Fibroblast of the aortic adventitia (primary cell): ENCODE data around the gene MVB12B. TPM values are rescaled to one million over a fixed set of nuclear protein-coding genes. Genes with fewer than 3 reads are reported as not detected.

Experiments used
- DNase-seq: peaks from one replicate; pipeline ENCODE4 v3.0.0-alpha.2; 2010; ENCODE audit warnings: low read depth
- H3K4me3 ChIP-seq: 2 replicates; pipeline ENCODE4 v1.5.1; 2011; ENCODE audit warnings: low read depth, mild to moderate bottlenecking, control low read depth, low read length, moderate library complexity
- total RNA-seq: library from RNA; depleted of rRNA; stranded (reverse); fragments of >200 nt; gene quantifications from 2 replicates; pipeline ENCODE4 v1.2.3, GENCODE V29; 2012; ENCODE audit warnings: low replicate concordance
- TF ChIP-seq, protein P1 (sequence below): IDR thresholded peaks from 2 replicates; pipeline ENCODE4 v1.5.1; 2011; ENCODE audit warnings: mild to moderate bottlenecking, low read length, control low read depth, inconsistent platforms; ENCODE audit not compliant: insufficient read depth

The MVB12B gene
- total RNA-seq, 1 donor = 3.5 TPM

DNA sequence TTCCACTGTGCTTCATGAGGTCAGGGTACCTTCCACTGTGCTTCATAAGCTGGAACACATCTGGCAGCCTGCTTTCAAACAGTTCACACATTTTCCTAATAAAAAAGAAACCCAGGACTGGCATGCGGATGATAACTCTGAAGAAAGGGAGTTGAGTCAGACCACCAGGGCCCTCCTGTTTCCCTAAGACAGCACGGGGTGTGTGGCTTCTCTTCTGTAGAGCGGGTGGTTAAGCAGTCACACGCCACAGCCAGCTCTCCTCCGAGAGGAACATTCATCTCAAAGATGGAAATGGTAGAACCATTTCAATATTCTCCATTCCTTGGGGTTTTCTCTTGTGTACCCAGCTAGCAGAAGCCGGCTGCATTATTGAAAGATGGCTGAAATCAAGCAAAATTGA is 159.0 kb downstream of the MVB12B start:
- no peak for DNase-seq
- no peak overlapping the region for H3K4me3 ChIP-seq
- TF ChIP-seq, protein P1, sequence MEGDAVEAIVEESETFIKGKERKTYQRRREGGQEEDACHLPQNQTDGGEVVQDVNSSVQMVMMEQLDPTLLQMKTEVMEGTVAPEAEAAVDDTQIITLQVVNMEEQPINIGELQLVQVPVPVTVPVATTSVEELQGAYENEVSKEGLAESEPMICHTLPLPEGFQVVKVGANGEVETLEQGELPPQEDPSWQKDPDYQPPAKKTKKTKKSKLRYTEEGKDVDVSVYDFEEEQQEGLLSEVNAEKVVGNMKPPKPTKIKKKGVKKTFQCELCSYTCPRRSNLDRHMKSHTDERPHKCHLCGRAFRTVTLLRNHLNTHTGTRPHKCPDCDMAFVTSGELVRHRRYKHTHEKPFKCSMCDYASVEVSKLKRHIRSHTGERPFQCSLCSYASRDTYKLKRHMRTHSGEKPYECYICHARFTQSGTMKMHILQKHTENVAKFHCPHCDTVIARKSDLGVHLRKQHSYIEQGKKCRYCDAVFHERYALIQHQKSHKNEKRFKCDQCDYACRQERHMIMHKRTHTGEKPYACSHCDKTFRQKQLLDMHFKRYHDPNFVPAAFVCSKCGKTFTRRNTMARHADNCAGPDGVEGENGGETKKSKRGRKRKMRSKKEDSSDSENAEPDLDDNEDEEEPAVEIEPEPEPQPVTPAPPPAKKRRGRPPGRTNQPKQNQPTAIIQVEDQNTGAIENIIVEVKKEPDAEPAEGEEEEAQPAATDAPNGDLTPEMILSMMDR = no peak

DNA sequence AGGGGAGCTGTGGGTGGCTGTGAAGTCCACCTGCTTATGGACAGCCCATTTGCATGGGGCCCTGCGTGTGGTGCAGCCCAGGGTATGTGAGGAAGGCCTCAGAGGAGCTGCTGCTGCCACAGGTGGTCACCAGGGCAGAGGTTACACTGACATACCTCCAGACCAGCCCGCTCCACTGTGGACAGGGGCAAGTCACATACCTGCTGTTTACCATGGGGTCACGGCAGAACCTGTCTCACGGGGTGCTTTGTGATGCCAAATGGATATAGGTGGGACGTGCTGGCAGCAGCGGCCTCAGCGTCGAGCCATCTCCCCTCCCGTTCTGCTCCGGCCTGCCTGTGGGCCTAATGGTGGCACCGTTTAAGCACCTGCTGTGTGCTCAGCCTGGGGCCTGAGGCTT is 159.6 kb downstream of the MVB12B start:
- TF ChIP-seq, protein P1 = no peak
- DNase-seq = no peak
- no peak overlapping the region for H3K4me3 ChIP-seq

DNA sequence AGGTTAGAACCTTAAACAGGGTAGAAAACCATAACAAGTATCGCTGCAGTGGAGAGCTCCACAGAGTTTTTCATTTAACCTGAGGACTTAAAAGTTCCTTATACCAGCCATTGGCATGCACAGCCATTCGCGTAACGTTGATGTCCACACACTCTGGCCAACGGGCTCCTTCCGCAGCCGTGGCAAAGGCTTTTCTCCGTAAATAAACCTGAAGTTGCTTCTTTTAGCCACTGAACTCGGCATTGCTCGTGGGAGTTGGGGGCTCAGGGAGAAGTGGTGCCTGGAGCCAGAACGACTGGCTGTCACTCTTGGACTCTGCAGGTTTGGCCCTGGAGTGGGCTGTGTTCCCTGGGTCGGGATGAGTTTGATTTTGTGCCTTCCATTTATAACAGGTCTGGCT is 161.2 kb downstream of the MVB12B start:
- TF ChIP-seq, protein P1 = no peak
- H3K4me3 ChIP-seq = no peak overlapping the region
- DNase-seq = no peak

DNA sequence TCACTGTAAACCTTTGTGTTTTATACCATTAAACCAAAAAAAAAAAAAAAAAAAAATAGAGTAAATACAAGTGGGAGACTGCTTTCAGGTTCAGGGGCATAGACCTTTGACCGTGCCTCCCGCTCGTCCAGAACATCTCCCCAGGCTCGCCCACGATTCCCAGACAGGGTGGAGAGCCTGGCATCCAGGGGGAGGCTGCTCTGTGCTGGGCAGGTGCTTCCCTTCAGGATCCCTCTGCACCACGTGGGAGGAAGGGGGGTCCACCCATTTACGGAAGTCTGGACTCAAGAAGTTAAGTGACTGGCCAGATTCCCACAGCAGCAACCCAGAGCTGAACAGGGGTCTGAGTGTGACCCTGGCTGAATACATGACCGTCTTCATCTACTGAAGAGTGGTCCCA is 161.7 kb downstream of the MVB12B start:
- H3K4me3 ChIP-seq = no peak overlapping the region
- no peak for DNase-seq
- TF ChIP-seq, protein P1 = no peak

DNA sequence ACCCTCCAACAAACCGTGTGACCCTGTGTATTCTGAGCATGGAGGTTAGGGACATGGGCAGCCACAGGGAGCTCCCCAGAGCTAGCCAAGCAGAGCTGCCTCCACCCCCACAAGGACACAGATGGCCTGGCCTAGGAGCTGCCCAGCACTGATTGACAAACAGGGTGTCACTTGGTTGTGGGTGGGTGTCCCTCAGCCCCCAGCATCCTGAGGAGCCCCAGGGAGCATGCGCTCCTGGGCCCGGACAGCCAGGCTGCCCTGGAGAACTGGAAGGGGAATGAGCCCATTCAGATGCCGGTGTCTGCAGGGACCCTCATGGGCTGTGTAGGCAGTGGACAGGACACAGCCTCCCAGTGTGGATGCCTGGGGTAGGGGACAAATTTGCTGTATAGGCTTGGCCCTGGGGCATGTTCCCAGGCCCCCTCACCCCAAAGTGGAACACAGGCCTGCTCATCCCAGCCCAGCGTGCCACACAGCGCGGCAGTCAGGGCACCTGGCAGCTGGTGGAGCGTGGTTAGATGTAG is 162.3 kb downstream of the MVB12B start:
- TF ChIP-seq, protein P1 = no peak
- DNase-seq = no peak
- H3K4me3 ChIP-seq = no peak overlapping the region

DNA sequence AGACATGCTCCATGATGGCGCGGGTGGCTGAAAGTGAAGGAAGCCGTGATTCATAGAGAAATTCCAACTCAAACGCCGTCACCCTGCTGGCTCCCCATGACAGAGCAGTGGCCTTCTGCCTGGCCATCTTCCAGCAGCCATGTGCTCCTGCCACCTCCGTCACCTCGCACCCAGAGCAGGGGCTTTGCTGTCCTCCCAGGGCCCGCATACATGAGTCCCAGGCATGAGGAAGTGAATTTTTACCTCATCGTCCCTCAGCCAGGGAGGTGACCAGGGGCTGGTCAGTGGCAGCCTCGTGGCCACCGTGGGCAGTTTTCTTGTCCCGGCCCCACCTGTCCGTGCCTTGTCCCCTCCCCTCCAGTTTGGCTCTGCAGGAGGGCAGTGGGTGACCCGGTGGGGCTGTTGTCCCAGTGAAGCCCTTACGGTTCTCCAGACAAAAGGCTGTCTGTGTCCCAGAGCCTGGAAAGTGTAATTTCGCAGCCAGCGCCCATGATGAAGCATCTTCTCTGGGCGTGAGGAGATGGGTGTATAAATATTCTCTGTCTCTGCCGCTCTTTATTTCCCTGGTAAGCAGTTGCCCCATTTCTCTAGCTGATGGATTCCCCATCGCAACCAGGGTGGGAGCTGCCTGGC is 163.1 kb downstream of the MVB12B start:
- TF ChIP-seq, protein P1 = no peak
- no peak for DNase-seq

DNA sequence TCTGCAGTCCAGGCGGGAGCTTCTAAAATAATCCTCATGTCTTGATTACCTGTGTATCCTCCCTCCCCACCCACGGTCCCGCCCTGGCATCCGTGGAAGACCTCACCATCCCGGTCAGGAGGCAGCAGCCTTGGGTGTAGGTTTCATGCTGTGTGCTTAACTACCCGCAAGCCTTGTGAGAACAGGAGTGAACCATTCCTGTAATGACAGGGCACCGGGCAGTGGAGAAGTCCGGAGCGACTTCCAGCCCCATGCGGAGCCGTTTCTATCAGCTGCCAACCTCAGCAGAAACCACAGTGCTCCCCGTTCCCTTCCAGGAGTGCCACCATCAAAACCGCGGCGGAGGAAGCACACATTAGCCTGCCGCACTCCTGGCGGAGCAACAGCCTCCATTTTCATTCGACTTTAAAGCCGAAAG is 163.6 kb downstream of the MVB12B start:
- no peak overlapping the region for H3K4me3 ChIP-seq
- TF ChIP-seq, protein P1 = no peak
- DNase-seq = no peak

More for the DNA sequence above, 163.1 kb downstream of the MVB12B start:
- no peak overlapping the region for H3K4me3 ChIP-seq
